KMS-11 (cell line): Measurements from ENCODE around the gene PLXNA2.

Source experiments
- H2AFZ ChIP-seq: fragments of 200-600 bp; sonication (generic); 2 replicates; pipeline ENCODE4 v1.6.1; 2016; ENCODE audit warnings: antibody characterized with exemption, mixed run types, low read depth
- H3K27ac ChIP-seq: fragments of 200-600 bp; sonication (generic); 2 replicates; pipeline ENCODE4 v1.6.1; 2016; ENCODE audit warnings: mild to moderate bottlenecking, mixed run types
- H3K27me3 ChIP-seq: fragments of 200-600 bp; sonication (generic); 2 replicates; pipeline ENCODE4 v1.6.1; 2017; ENCODE audit warnings: mild to moderate bottlenecking, low read depth, mixed run types, moderate library complexity; ENCODE audit not compliant: insufficient read depth
- H3K36me3 ChIP-seq: fragments of 200-600 bp; sonication (generic); 2 replicates; pipeline ENCODE4 v1.6.1; 2017; ENCODE audit warnings: mild to moderate bottlenecking, mixed run types; ENCODE audit not compliant: insufficient read depth
- H3K4me1 ChIP-seq: fragments of 200-600 bp; sonication (generic); 2 replicates; pipeline ENCODE4 v1.6.1; 2016; ENCODE audit warnings: mild to moderate bottlenecking, low read depth, mixed run types; ENCODE audit not compliant: poor library complexity, severe bottlenecking
- H3K4me2 ChIP-seq: fragments of 200-600 bp; sonication (generic); 2 replicates; pipeline ENCODE4 v1.7.0; 2016; ENCODE audit warnings: mild to moderate bottlenecking, mixed run types
- H3K4me3 ChIP-seq: fragments of 200-600 bp; sonication (generic); IDR thresholded peaks from 2 replicates; pipeline ENCODE4 v1.6.1; 2017; ENCODE audit warnings: low read depth, low read length, mixed read lengths; ENCODE audit not compliant: insufficient read depth
- H3K79me2 ChIP-seq: fragments of 200-600 bp; sonication (generic); 2 replicates; pipeline ENCODE4 v1.6.1; 2016; ENCODE audit warnings: low read depth, mixed run types; ENCODE audit not compliant: insufficient read depth
- H3K9ac ChIP-seq: fragments of 200-600 bp; sonication (generic); 2 replicates; pipeline ENCODE4 v1.6.1; 2016; ENCODE audit warnings: mild to moderate bottlenecking, mixed run types
- H4K20me1 ChIP-seq: fragments of 200-600 bp; sonication (generic); 2 replicates; pipeline ENCODE4 v1.6.1; 2016; ENCODE audit warnings: mild to moderate bottlenecking, mixed run types; ENCODE audit not compliant: insufficient read depth
- CTCF ChIP-seq: fragments of 200-600 bp; sonication (generic); conservative IDR thresholded peaks from 2 replicates; pipeline ENCODE4 v1.6.1; 2017; ENCODE audit warnings: low read depth, mild to moderate bottlenecking, antibody characterized with exemption, low read length, moderate library complexity, mixed read lengths

Gene PLXNA2

GRCh38 chr1:208041505-208041904, 202.7 kb downstream of the PLXNA2 start:
- TF ChIP-seq CTCF: no peak
- Histone ChIP-seq H3K4me1 (no peaks in the 10 kb centered on the region), H3K4me2 (no peak overlapping the region), H2AFZ (no peak overlapping the region), H3K79me2 (no peaks in the 10 kb centered on the region), H4K20me1 (no peaks in the 10 kb centered on the region), H3K4me3 (no peak overlapping the region), H3K36me3 (no peaks in the 10 kb centered on the region), H3K9ac (no peak overlapping the region), H3K27ac (no peak overlapping the region), H3K27me3 (no peaks in the 10 kb centered on the region)

GRCh38 chr1:208040821-208041297, 203.3 kb downstream of the PLXNA2 start:
- no peaks in the 10 kb centered on the region for H4K20me1 ChIP-seq
- H3K4me3 ChIP-seq: no peak overlapping the region
- H3K27ac ChIP-seq: no peak overlapping the region
- H3K36me3 ChIP-seq: no peaks in the 10 kb centered on the region
- no peaks in the 10 kb centered on the region for H3K27me3 ChIP-seq
- no peaks in the 10 kb centered on the region for H3K4me1 ChIP-seq
- H3K4me2 ChIP-seq: no peak overlapping the region
- no peak for TF ChIP-seq CTCF
- H3K9ac ChIP-seq: no peak overlapping the region
- H2AFZ ChIP-seq: no peak overlapping the region
- H3K79me2 ChIP-seq: no peaks in the 10 kb centered on the region

- Histone ChIP-seq H3K36me3 (no peaks in the 10 kb centered on the region), H3K9ac (no peak overlapping the region), H2AFZ (no peak overlapping the region), H3K27me3 (no peaks in the 10 kb centered on the region), H4K20me1 (no peaks in the 10 kb centered on the region), H3K4me3 (no peak overlapping the region), H3K4me2 (no peak overlapping the region), H3K79me2 (no peaks in the 10 kb centered on the region), H3K4me1 (no peaks in the 10 kb centered on the region), H3K27ac (no peak overlapping the region)
- no peak for TF ChIP-seq CTCF
Measured at GRCh38 chr1:208039536-208040332, 204.4 kb downstream of the PLXNA2 start.

- Histone ChIP-seq H3K27me3 (no peaks in the 10 kb centered on the region), H3K79me2 (no peaks in the 10 kb centered on the region), H4K20me1 (no peaks in the 10 kb centered on the region), H2AFZ (no peak overlapping the region), H3K4me2 (no peak overlapping the region), H3K36me3 (no peaks in the 10 kb centered on the region), H3K4me1 (no peaks in the 10 kb centered on the region), H3K9ac (no peak overlapping the region), H3K4me3 (no peak overlapping the region), H3K27ac (no peak overlapping the region)
- no peak for TF ChIP-seq CTCF
Measured at GRCh38 chr1:208038303-208038702, 205.9 kb downstream of the PLXNA2 start.
